ENCODE data around the gene SLC25A18.
A peak's percentile ranks its signal among the peaks of the same experiment; 100 is the strongest.
"Not testable (repeated sequence)": the region's sequence is repeated elsewhere in the genome, so short reads cannot be mapped to it uniquely, and the experiment has no call there.

Gene SLC25A18

GRCh38 chr22:17562906-17563870 is at the start of gene SLC25A18:
SLC25A18 (plus strand) TSS chr22:17563498; CDS start chr22:17579945, 16,447 bp downstream.
- no peak for DNase-seq

- no peak for DNase-seq
Measured at GRCh38 chr22:17513612-17514011, 49.7 kb upstream of the SLC25A18 start.

- DNase-seq = no peak
Measured at GRCh38 chr22:17514084-17514483, 49.2 kb upstream of the SLC25A18 start.

GRCh38 chr22:17518406-17518805 is 44.9 kb upstream of the SLC25A18 start:
- no peak for DNase-seq

GRCh38 chr22:17521971-17522370 is 41.3 kb upstream of the SLC25A18 start:
- DNase-seq = not testable (repeated sequence)

GRCh38 chr22:17523925-17524324 is 39.4 kb upstream of the SLC25A18 start:
- no peak for DNase-seq

GRCh38 chr22:17536269-17536668 is 27.0 kb upstream of the SLC25A18 start:
- no peak for DNase-seq

- DNase-seq = no peak
Measured at GRCh38 chr22:17537155-17537554, 26.1 kb upstream of the SLC25A18 start.

GRCh38 chr22:17540481-17540880 is 22.8 kb upstream of the SLC25A18 start:
- DNase-seq = no peak

GRCh38 chr22:17541476-17541875 is 21.8 kb upstream of the SLC25A18 start:
- DNase-seq = no peak

- no peak for DNase-seq
Measured at GRCh38 chr22:17542452-17542851, 20.8 kb upstream of the SLC25A18 start.

- DNase-seq = no peak
Measured at GRCh38 chr22:17548010-17548755, 15.1 kb upstream of the SLC25A18 start.

GRCh38 chr22:17548756-17549035 is 14.6 kb upstream of the SLC25A18 start:
- DNase-seq = no peak

- DNase-seq = no peak
Measured at GRCh38 chr22:17549183-17549582, 14.1 kb upstream of the SLC25A18 start.

GRCh38 chr22:17549655-17550054 is 13.6 kb upstream of the SLC25A18 start:
- DNase-seq = no peak

- no peak for DNase-seq
Measured at GRCh38 chr22:17552737-17553136, 10.6 kb upstream of the SLC25A18 start.

GRCh38 chr22:17554814-17555213 is 8.5 kb upstream of the SLC25A18 start:
- no peak for DNase-seq

GRCh38 chr22:17559188-17559587 is 4.1 kb upstream of the SLC25A18 start:
- no peak for DNase-seq

GRCh38 chr22:17563936-17564391 is 666 bp downstream of the SLC25A18 start:
- DNase-seq = no peak

- DNase-seq = not testable (repeated sequence)
Measured at GRCh38 chr22:17566016-17566687, 2.9 kb downstream of the SLC25A18 start.

- DNase-seq = no peak
Measured at GRCh38 chr22:17566776-17567175, 3.5 kb downstream of the SLC25A18 start.

GRCh38 chr22:17569971-17570511 is 6.7 kb downstream of the SLC25A18 start:
- peak; percentile 34 for DNase-seq
